ENCODE data around the gene RXRA. TPM values are rescaled to one million over a fixed set of nuclear protein-coding genes. Genes with fewer than 3 reads are reported as not detected.

The RXRA gene
- total and polyA plus RNA-seq, 2 donors (not counting 3 experiments of a cell fraction or from before 2014, with no cell fraction given) = 15.4 to 37.4 TPM

DNA sequence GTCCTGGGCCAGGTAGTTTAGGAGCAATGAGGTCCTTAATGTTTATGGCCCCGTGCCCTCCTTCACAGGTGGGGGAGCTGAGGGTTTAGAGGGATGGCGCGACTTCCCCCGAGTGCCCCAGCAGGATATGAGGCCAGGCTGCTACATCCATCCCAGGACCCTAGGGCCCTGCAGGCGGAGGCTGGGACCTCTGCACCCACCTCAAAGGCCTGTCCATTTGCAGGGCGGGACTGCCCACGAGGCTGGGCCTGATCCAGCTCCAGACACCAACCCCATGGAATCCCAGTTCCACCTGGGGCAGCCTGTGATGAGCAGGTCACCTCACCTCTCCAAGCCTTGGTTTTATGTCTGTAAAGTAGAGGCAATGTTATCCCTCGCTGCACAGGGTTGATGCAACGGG is 142.1 kb downstream of the RXRA start:
- FAIRE-seq = no peak
- Histone ChIP-seq H3K9me3 (replicated peaks; ENCODE audit: control insufficient read depth, insufficient read depth, low read length) (no peaks in the 10 kb centered on the region), H3K79me2 (ENCODE audit: control insufficient read depth, insufficient read depth, low read length) (no peaks in the 10 kb centered on the region), H3K36me3 (ENCODE audit: control insufficient read depth in 2 of 2, extremely low read depth in 1 of 2, insufficient read depth in 2 of 2, low read length in 2 of 2) (no peaks in the 10 kb centered on the region), H3K4me3 (replicated peaks in 1 of 3; ENCODE audit: insufficient read depth in 1 of 3, low read depth in 1 of 3, low read length in 3 of 3) (no peak overlapping the region), H4K20me1 (replicated peaks; ENCODE audit: control insufficient read depth, extremely low read depth, insufficient read depth, low read length) (no peaks in the 10 kb centered on the region), H3K27me3 (ENCODE audit: control insufficient read depth in 2 of 2, insufficient read depth in 2 of 2, low read length in 2 of 2) (no peaks in the 10 kb centered on the region), H3K9me1 (replicated peaks; ENCODE audit: control insufficient read depth, extremely low read depth, insufficient read depth, low read length) (no peaks in the 10 kb centered on the region), H3K27ac (ENCODE audit: insufficient read depth, low read depth, low read length) (no peak overlapping the region), H3K9ac (replicated peaks; ENCODE audit: extremely low read depth, insufficient read depth, low read length) (no peak overlapping the region), H2AFZ (ENCODE audit: low read depth, low read length) (no peak overlapping the region), H3K4me1 (ENCODE audit: control insufficient read depth, extremely low read depth, insufficient read depth, low read length) (no peaks in the 10 kb centered on the region), H3K4me2 (ENCODE audit: insufficient read depth, low read length) (no peak overlapping the region)
- dilution Hi-C loops (cut with MboI; ENCODE audit: extremely low pct_ligation_motif_present, low sequenced_read_pairs) = no loop called here
- ChIA-PET POLR2A (no interaction called here), CTCF (no interaction called here)
- intact Hi-C loops (cut with micrococcal nuclease) = no loop called here
- no peak for TF ChIP-seq GATA2 (IDR thresholded peaks at IDR 0.05; ENCODE audit: insufficient read depth, insufficient read length, low read depth, low read length)
- TF ChIP-seq, protein P1, sequence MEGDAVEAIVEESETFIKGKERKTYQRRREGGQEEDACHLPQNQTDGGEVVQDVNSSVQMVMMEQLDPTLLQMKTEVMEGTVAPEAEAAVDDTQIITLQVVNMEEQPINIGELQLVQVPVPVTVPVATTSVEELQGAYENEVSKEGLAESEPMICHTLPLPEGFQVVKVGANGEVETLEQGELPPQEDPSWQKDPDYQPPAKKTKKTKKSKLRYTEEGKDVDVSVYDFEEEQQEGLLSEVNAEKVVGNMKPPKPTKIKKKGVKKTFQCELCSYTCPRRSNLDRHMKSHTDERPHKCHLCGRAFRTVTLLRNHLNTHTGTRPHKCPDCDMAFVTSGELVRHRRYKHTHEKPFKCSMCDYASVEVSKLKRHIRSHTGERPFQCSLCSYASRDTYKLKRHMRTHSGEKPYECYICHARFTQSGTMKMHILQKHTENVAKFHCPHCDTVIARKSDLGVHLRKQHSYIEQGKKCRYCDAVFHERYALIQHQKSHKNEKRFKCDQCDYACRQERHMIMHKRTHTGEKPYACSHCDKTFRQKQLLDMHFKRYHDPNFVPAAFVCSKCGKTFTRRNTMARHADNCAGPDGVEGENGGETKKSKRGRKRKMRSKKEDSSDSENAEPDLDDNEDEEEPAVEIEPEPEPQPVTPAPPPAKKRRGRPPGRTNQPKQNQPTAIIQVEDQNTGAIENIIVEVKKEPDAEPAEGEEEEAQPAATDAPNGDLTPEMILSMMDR (IDR thresholded peaks at IDR 0.05; ENCODE audit: extremely low read depth in 1 of 2, insufficient read depth in 1 of 2, low read depth in 1 of 2, low read length in 2 of 2) = no peak
- TF ChIP-seq MYC (IDR thresholded peaks at IDR 0.05; ENCODE audit: low read depth, low read length) = no peak
- no peak for TF ChIP-seq FOS (IDR thresholded peaks at IDR 0.05; ENCODE audit: borderline replicate concordance, insufficient read depth, low read length)
- TF ChIP-seq POLR2AphosphoS5 (IDR thresholded peaks at IDR 0.05; ENCODE audit: insufficient read depth, low read depth, low read length) = no peak
- TF ChIP-seq, protein P2, sequence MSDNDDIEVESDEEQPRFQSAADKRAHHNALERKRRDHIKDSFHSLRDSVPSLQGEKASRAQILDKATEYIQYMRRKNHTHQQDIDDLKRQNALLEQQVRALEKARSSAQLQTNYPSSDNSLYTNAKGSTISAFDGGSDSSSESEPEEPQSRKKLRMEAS (IDR thresholded peaks at IDR 0.05; ENCODE audit: insufficient read depth, insufficient read length) = no peak
- TF ChIP-seq POLR2A (IDR thresholded peaks at IDR 0.05; ENCODE audit: low read depth, low read length) = no peak
- TF ChIP-seq EZH2 (IDR thresholded peaks at IDR 0.05; ENCODE audit: borderline replicate concordance, low read depth, low read length, severe bottlenecking) = no peak
- TF ChIP-seq JUN (IDR thresholded peaks at IDR 0.05; ENCODE audit: borderline replicate concordance, insufficient read depth, insufficient read length, low read depth) = no peak
- no TSS peak for BruUV-seq (replicated peaks)
- DNase-seq (ENCODE audit: low read depth, low spot score) = no peak

Data from endothelial cell of umbilical vein (primary cell).